ENCODE measurements around the gene TMEM169. TPM values are rescaled to one million over a fixed set of nuclear protein-coding genes. Genes with fewer than 3 reads are reported as not detected.
A peak's percentile ranks its signal among the peaks of the same experiment; 100 is the strongest.

TMEM169 gene
- total and polyA plus RNA-seq, 4 donors = 0.42 to 1.9 (median 0.80) TPM

GRCh38 chr2:216130346-216130971 is 48.7 kb downstream of the TMEM169 start:
- Histone ChIP-seq H3K4me3 (ENCODE audit: low read depth in 1 of 3, low read length in 3 of 3) (peak overlapping the region in 2 of 3 donors; percentile 0 to 20), H3K9ac (ENCODE audit: low read depth in 1 of 2, low read length in 2 of 2) (peak overlapping the region in 1 of 2 donors; percentile 48), H3K27ac (ENCODE audit: low read depth in 1 of 2, low read length in 2 of 2) (peak overlapping the region in 1 of 2 donors; percentile 40), H3K9me3 (ENCODE audit: control insufficient read depth in 4 of 4, low read length in 3 of 4) (no peaks in the 10 kb centered on the region), H3K4me1 (ENCODE audit: control insufficient read depth in 4 of 4, insufficient read depth in 4 of 4, low read length in 3 of 4) (peaks cover 12 to 62% (median 53%) of the 10 kb centered on the region in 4 donors), H3K27me3 (ENCODE audit: control insufficient read depth in 4 of 4, insufficient read depth in 4 of 4, low read length in 3 of 4) (no peaks in the 10 kb centered on the region), H3K36me3 (ENCODE audit: control insufficient read depth in 4 of 4, insufficient read depth in 3 of 4, low read depth in 1 of 4, low read length in 3 of 4) (peaks cover 10 to 60% (median 38%) of the 10 kb centered on the region in 4 donors)
- no peak for TF ChIP-seq HNF4G (IDR thresholded peaks at IDR 0.05)
- no peak for TF ChIP-seq ATF3 (IDR thresholded peaks at IDR 0.05)
- no peak for TF ChIP-seq REST (IDR thresholded peaks at IDR 0.05)
- TF ChIP-seq HNF4A (conservative IDR thresholded peaks at IDR 0.05) = peak; percentile 57 to 60
- TF ChIP-seq TAF1 (conservative IDR thresholded peaks at IDR 0.05) = no peak
- TF ChIP-seq NR2F2 (IDR thresholded peaks at IDR 0.05) = no peak
- TF ChIP-seq FOXA1 (IDR thresholded peaks at IDR 0.05) = peak; percentile 8
- peak; percentile 55 for TF ChIP-seq SP1 (IDR thresholded peaks at IDR 0.05)
- no peak for TF ChIP-seq EGR1 (IDR thresholded peaks at IDR 0.05; ENCODE audit: low read depth in 2 of 2)
- no peak for TF ChIP-seq GABPA (IDR thresholded peaks at IDR 0.05 in 1 of 2, conservative IDR thresholded peaks at IDR 0.05 in 1 of 2)
- peak; percentile 30 for TF ChIP-seq ZBTB33 (IDR thresholded peaks at IDR 0.05)
- no peak for TF ChIP-seq FOXA2 (IDR thresholded peaks at IDR 0.05)
- TF ChIP-seq JUND (IDR thresholded peaks at IDR 0.05) = peak in 1 of 2 donors; percentile 34
- TF ChIP-seq YY1 (IDR thresholded peaks at IDR 0.05) = peak; percentile 58
- no peak for TF ChIP-seq RAD21 (IDR thresholded peaks at IDR 0.05)
- peak in 1 of 2 donors; percentile 39 for TF ChIP-seq RXRA (IDR thresholded peaks at IDR 0.05)
- TF ChIP-seq CTCF (IDR thresholded peaks at IDR 0.05; ENCODE audit: low read depth, low read length, missing input control) = no peak
- no peak for TF ChIP-seq MAX (IDR thresholded peaks at IDR 0.05)
- 50% methylated on average over 6 of the region's 6 CpGs for WGBS
- DNase-seq (ENCODE audit: low spot score) = no peak
